GM19467 (cell line): ENCODE measurements around the gene SRGAP2.
"Not testable (repeated sequence)": the region's sequence is repeated elsewhere in the genome, so short reads cannot be mapped to it uniquely, and the experiment has no call there.

Experiments used
- ATAC-seq: cut with Tn5 transposase; IDR thresholded peaks from one replicate; pipeline ENCODE4 v1.9.1; 2021; ENCODE audit warnings: mild to moderate bottlenecking, moderate library complexity; ENCODE audit not compliant: unreplicated experiment

Gene SRGAP2

DNA sequence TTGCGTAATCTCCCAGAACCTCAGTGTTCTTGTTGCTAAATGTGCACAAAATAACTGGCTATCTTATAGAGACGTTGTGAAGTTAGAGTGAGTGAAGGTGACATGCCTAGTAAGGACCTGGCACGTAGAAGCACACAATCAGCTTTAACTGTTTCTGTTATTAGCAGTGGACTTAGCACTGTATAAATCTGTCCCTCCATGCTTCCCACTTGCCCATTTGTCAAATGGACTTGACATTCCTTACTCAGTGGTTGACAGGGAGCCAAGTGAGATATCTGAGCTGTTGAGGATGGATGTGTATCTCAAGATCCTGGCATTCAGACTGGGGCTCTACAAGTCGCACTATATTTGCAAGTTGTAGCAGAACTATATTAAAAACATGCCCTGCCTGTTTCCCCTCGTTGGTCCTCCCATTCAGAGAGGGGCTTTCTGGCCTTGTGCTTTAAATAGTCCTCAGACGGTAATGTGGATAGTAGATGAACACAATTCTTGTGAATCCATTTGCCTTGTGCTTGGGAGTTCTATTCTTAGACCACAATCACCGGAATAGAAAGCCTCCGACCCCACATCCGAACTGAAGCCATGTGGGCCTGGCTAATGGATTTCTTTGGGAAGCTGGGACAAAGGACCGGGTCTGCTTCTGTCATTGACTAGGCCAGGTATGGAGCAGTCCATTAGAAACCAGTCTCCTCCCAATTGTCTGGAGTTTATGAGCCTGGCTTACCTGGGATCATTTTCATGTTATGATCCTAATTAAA, 43.0 kb downstream of the SRGAP2 start:
- ATAC-seq: not testable (repeated sequence)

DNA sequence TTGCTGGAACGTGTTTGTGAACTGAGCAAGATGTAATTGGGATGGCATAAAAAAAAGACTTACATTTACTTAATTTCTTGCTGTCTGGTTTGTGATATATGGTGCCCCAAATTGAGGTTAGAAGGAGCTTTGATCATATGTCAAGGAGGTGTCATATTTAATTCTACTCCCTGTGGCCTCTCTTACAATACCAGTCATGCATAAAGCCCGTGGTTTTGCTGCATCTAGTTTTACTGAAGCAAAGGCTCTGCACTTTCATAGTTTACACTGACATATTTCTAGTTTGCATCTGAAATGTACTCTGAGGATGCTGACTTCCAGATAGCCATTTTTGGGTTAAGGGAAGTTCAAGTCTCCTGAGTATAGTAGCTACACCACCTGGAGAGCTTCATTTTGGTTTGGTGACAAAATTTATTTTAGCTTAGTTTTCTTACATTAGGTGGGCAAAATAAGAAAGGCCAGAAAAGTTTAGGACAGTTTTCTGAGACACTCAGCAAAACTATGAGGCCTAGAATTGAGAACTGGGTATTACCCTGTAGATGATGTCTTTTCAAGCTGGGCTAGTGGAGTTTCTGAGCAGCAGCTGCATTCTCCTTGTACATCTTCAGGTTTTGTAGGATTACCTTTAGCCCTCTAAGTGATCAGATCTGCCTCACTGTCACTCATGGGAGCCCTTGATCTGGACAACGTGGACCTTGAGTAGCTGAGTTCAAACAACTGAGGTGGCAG, 47.8 kb downstream of the SRGAP2 start:
- not testable (repeated sequence) for ATAC-seq

DNA sequence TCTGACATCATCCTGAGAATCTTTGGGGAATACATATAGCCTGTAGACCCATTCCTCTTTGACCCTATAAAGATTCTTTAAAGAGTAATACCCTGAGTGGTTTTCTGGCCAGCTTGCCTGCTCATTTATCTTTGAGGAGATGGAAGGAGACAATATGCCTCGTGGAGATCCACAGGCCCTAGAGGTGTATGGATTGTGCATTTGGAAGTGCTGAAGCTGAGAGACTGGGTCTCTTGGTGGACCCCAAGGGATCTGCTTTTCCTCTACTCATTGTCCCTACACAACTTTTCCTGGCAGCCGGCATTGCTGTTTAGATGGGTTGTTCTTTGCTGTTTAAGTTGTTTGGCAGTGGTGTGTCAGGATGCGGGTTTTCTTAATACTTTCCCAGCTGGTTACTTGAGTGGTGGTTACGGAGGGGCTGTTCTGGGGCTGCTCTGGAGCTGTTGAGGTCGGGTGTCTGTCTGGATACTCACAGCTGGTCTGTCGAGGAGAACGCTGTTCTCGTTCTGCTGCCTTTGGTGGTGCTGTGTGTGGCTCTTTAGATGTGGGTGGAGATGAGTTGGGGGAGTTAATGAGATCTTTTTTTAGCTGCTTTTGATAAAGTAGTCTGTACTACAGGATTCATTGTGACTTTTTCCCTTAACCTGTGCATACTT, 49.5 kb downstream of the SRGAP2 start:
- not testable (repeated sequence) for ATAC-seq
